GM19099 (cell line): ENCODE results near the gene NALF2.

ENCODE experiments used
- POLR2A ChIP-seq: IDR thresholded peaks from 3 replicates; pipeline ENCODE4 v1.6.1; 2011; ENCODE audit warnings: low read depth; ENCODE audit not compliant: insufficient read length; ENCODE audit errors: extremely low read depth

Gene NALF2

GRCh38 chrX:69508610-69509009 lies 4.5 kb downstream of the NALF2 start:
- TF ChIP-seq POLR2A, result no peak

GRCh38 chrX:69510137-69510715 lies 6.1 kb downstream of the NALF2 start:
- TF ChIP-seq POLR2A, result no peak

GRCh38 chrX:69510914-69511513 lies 6.9 kb downstream of the NALF2 start:
- no peak for TF ChIP-seq POLR2A

GRCh38 chrX:69522052-69522451 lies 17.9 kb downstream of the NALF2 start:
- TF ChIP-seq POLR2A, result no peak

GRCh38 chrX:69523314-69523713 lies 19.2 kb downstream of the NALF2 start:
- TF ChIP-seq POLR2A, result no peak

GRCh38 chrX:69524781-69525363 lies 20.7 kb downstream of the NALF2 start:
- no peak for TF ChIP-seq POLR2A

GRCh38 chrX:69530306-69530705 lies 26.2 kb downstream of the NALF2 start:
- TF ChIP-seq POLR2A, result no peak

- TF ChIP-seq POLR2A, result no peak
Observed at GRCh38 chrX:69531031-69531755, 27.1 kb downstream of the NALF2 start.

- TF ChIP-seq POLR2A, result no peak
Observed at GRCh38 chrX:69535661-69536060, 31.5 kb downstream of the NALF2 start.

- no peak for TF ChIP-seq POLR2A
Observed at GRCh38 chrX:69538321-69538876, 34.3 kb downstream of the NALF2 start.

GRCh38 chrX:69539437-69539836 lies 35.3 kb downstream of the NALF2 start:
- TF ChIP-seq POLR2A, result no peak

- TF ChIP-seq POLR2A, result no peak
Observed at GRCh38 chrX:69541956-69542355, 37.8 kb downstream of the NALF2 start.

- TF ChIP-seq POLR2A, result no peak
Observed at GRCh38 chrX:69543572-69543971, 39.4 kb downstream of the NALF2 start.

- TF ChIP-seq POLR2A, result no peak
Observed at GRCh38 chrX:69546417-69546816, 42.3 kb downstream of the NALF2 start.

- TF ChIP-seq POLR2A, result no peak
Observed at GRCh38 chrX:69546978-69547377, 42.9 kb downstream of the NALF2 start.
